Small intestine (tissue), 7 donors: Measurements from ENCODE around the gene MXRA7. TPM values are rescaled to one million over a fixed set of nuclear protein-coding genes. Genes with fewer than 3 reads are reported as not detected.

ENCODE experiments used
- DNase-seq, 2 donors: peaks; one replicate each; pipeline versions ENCODE4 v3.0.0 to v3.0.0-alpha.2; 2013
- FAIRE-seq: peaks from 2 replicates; lab custom pipeline; 2012; peaks lifted over from hg19 to GRCh38; lab: Jason Lieb, UNC
- H3K27ac ChIP-seq, 3 donors: one replicate each; pipeline ENCODE4 v1.5.1; 2013; ENCODE audit warnings: low read length in 2 of 3, mild to moderate bottlenecking in 2 of 3, control low read depth in 1 of 3, inconsistent platforms in 1 of 3, low read depth in 1 of 3, moderate library complexity in 1 of 3
- H3K27me3 ChIP-seq, 3 donors: one replicate each; pipeline ENCODE4 v1.6.1; 2013; ENCODE audit warnings: low read length in 3 of 3, inconsistent platforms in 1 of 3; ENCODE audit not compliant: control insufficient read depth in 3 of 3, insufficient read depth in 3 of 3
- H3K36me3 ChIP-seq, 3 donors: one replicate each; pipeline ENCODE4 v1.6.1; 2013; ENCODE audit warnings: low read length in 3 of 3, inconsistent platforms in 1 of 3, low read depth in 1 of 3, mild to moderate bottlenecking in 1 of 3, moderate library complexity in 1 of 3; ENCODE audit not compliant: control insufficient read depth in 3 of 3, insufficient read depth in 2 of 3
- H3K4me1 ChIP-seq, 3 donors: one replicate each; pipeline ENCODE4 v1.6.1; 2013; ENCODE audit warnings: low read length in 2 of 3, inconsistent platforms in 1 of 3, low read depth in 1 of 3, mild to moderate bottlenecking in 1 of 3, moderate library complexity in 1 of 3; ENCODE audit not compliant: control insufficient read depth in 3 of 3, insufficient read depth in 2 of 3
- H3K4me3 ChIP-seq, 3 donors: one replicate each; pipeline ENCODE4 v1.5.1; 2013; ENCODE audit warnings: low read length in 3 of 3, control low read depth in 1 of 3, inconsistent platforms in 1 of 3, low read depth in 1 of 3, mild to moderate bottlenecking in 1 of 3, moderate library complexity in 1 of 3
- H3K9me3 ChIP-seq, 2 donors: one replicate each; pipeline ENCODE4 v1.6.1; 2013; ENCODE audit warnings: low read depth in 1 of 2, low read length in 1 of 2; ENCODE audit not compliant: control insufficient read depth in 2 of 2, insufficient read depth in 1 of 2
- WGBS, 3 donors: extraction: QIAGEN DNeasy Blood & Tissue Kit; methylation state at CpG; one replicate each; pipeline ENCODE4 v1.1.7; 2013; 5-methylcytosine and 5-hydroxymethylcytosine counted together
- polyA plus RNA-seq, 4 donors: library from polyadenylated mRNA; stranded (reverse) in 3 of 4; unstranded in 1 of 4; fragments of 200-250 nt in 3 of 4; fragments of 120-200 nt in 1 of 4; gene quantifications; one replicate each; pipeline versions ENCODE4 v1.2.1 to v1.2.3, GENCODE V29; 2013
- donor health status: healthy with polysubstance abuse.
- donor health status: control.
- donor health status: control.
- donor health status: Bipolar disorder and iron deficiency.
- donor health status: healthy.

Gene MXRA7
- polyA plus RNA-seq, 4 donors = 3.1 to 40.1 (median 23.8) TPM

GRCh38 chr17:76658242-76658662 is 52.5 kb downstream of the MXRA7 start:
- Histone ChIP-seq H3K27ac (peak overlapping the region in 2 of 3 donors; percentile 39 to 55), H3K9me3 (no peaks in the 10 kb centered on the region)

GRCh38 chr17:76657505-76658241 is 53.1 kb downstream of the MXRA7 start:
- DNase-seq = peak in 1 of 2 donors; percentile 70
- FAIRE-seq = no peak
- Histone ChIP-seq H3K27ac (peak overlapping the region in 2 of 3 donors; percentile 18 to 39), H3K9me3 (no peaks in the 10 kb centered on the region), H3K4me3 (no peak overlapping the region), H3K4me1 (peaks cover 6 to 31% (median 10%) of the 10 kb centered on the region in 3 donors), H3K27me3 (no peaks in the 10 kb centered on the region), H3K36me3 (no peaks in the 10 kb centered on the region)
- WGBS, 3 donors = 55 to 78% (median 73%) methylated on average over 8 of the region's 8 CpGs

More at GRCh38 chr17:76658242-76658662, 52.5 kb downstream of the MXRA7 start:
- WGBS, 3 donors = 34 to 53% (median 34%) methylated on average over 5 of the region's 5 CpGs
- Histone ChIP-seq H3K4me3 (no peak overlapping the region), H3K4me1 (peaks cover 6 to 31% (median 10%) of the 10 kb centered on the region in 3 donors), H3K36me3 (no peaks in the 10 kb centered on the region), H3K27me3 (no peaks in the 10 kb centered on the region)
- DNase-seq (peak in 1 of 2 donors; percentile 50), FAIRE-seq (no peak)

GRCh38 chr17:76654408-76654807 is 56.4 kb downstream of the MXRA7 start:
- H3K27ac ChIP-seq = no peak overlapping the region
- no peaks in the 10 kb centered on the region for H3K9me3 ChIP-seq
- H3K4me1 ChIP-seq = peaks cover 3 to 18% (median 3%) of the 10 kb centered on the region in 3 donors
- H3K36me3 ChIP-seq = no peaks in the 10 kb centered on the region
- WGBS, 3 donors = 86 to 93% (median 93%) methylated on average over 1 of the region's 1 CpG
- DNase-seq (no peak), FAIRE-seq (no peak)
- no peaks in the 10 kb centered on the region for H3K27me3 ChIP-seq
- no peak overlapping the region for H3K4me3 ChIP-seq

GRCh38 chr17:76650504-76650903 is 60.3 kb downstream of the MXRA7 start:
- Histone ChIP-seq H3K4me1 (peaks cover 0 to 6% (median 0%) of the 10 kb centered on the region in 3 donors), H3K9me3 (peaks cover 0 to 4% of the 10 kb centered on the region in 2 donors), H3K4me3 (no peak overlapping the region), H3K27ac (no peak overlapping the region), H3K27me3 (no peaks in the 10 kb centered on the region), H3K36me3 (no peaks in the 10 kb centered on the region)
- FAIRE-seq (no peak), DNase-seq (peak; percentile 43 to 85)
- WGBS, 3 donors = 43 to 81% (median 69%) methylated on average over 5 of the region's 5 CpGs

GRCh38 chr17:76646712-76647111 is 64.1 kb downstream of the MXRA7 start:
- FAIRE-seq = no peak
- no peaks in the 10 kb centered on the region for H3K36me3 ChIP-seq
- H3K27me3 ChIP-seq = no peaks in the 10 kb centered on the region
- no peak overlapping the region for H3K27ac ChIP-seq
- H3K4me1 ChIP-seq = peaks cover 0 to 15% (median 3%) of the 10 kb centered on the region in 3 donors
- no peak for DNase-seq
- 77 to 88% (median 87%) methylated on average over 1 of the region's 1 CpG for WGBS, 3 donors
- peaks cover 0 to 4% of the 10 kb centered on the region in 2 donors for H3K9me3 ChIP-seq
- no peak overlapping the region for H3K4me3 ChIP-seq

GRCh38 chr17:76645481-76645880 is 65.3 kb downstream of the MXRA7 start:
- H3K4me1 ChIP-seq = peaks cover 0 to 15% (median 3%) of the 10 kb centered on the region in 3 donors
- no peak overlapping the region for H3K4me3 ChIP-seq
- peak overlapping the region in 2 of 3 donors; percentile 34 to 69 for H3K27ac ChIP-seq
- no peak for FAIRE-seq
- H3K36me3 ChIP-seq = no peaks in the 10 kb centered on the region
- no peaks in the 10 kb centered on the region for H3K27me3 ChIP-seq
- H3K9me3 ChIP-seq = peaks cover 0 to 4% of the 10 kb centered on the region in 2 donors
- peak in 1 of 2 donors; percentile 78 for DNase-seq
- WGBS, 3 donors = 20 to 71% (median 55%) methylated on average over 5 of the region's 5 CpGs

- 16 to 57% (median 44%) methylated on average over 8 of the region's 8 CpGs for WGBS, 3 donors
- Histone ChIP-seq H3K36me3 (peaks cover 0 to 3% (median 0%) of the 10 kb centered on the region in 3 donors), H3K4me1 (peaks cover 0 to 15% (median 3%) of the 10 kb centered on the region in 3 donors), H3K9me3 (peaks cover 0 to 4% of the 10 kb centered on the region in 2 donors), H3K27ac (peak overlapping the region; percentile 30 to 69 (median 30)), H3K4me3 (no peak overlapping the region), H3K27me3 (no peaks in the 10 kb centered on the region)
- DNase-seq (peak; percentile 67 to 77), FAIRE-seq (no peak)
Observed at GRCh38 chr17:76644995-76645394, 65.8 kb downstream of the MXRA7 start.

GRCh38 chr17:76643553-76644148 is 67.1 kb downstream of the MXRA7 start, which contains the start of gene ST6GALNAC1:
ST6GALNAC1 (minus strand) TSS chr17:76643757; CDS start chr17:76643638, 119 bp downstream.
- H3K9me3 ChIP-seq = peaks cover 0 to 4% of the 10 kb centered on the region in 2 donors
- peaks cover 0 to 17% (median 3%) of the 10 kb centered on the region in 3 donors for H3K4me1 ChIP-seq
- FAIRE-seq (no peak), DNase-seq (peak; percentile 86 to 94)
- no peaks in the 10 kb centered on the region for H3K27me3 ChIP-seq
- peak within 1 kb of the TSS; percentile 32 to 52 (median 42) for H3K4me3 ChIP-seq
- peaks cover 0 to 13% (median 0%) of the 10 kb centered on the region in 3 donors for H3K36me3 ChIP-seq
- H3K27ac ChIP-seq = peak within 1 kb of the TSS; percentile 83 to 90 (median 88)
- 13 to 50% (median 29%) methylated on average over 7 of the region's 7 CpGs for WGBS, 3 donors
